Adipose tissue (tissue), 3 donors: Measurements from ENCODE around the gene DACH2. TPM values are rescaled to one million over a fixed set of nuclear protein-coding genes. Genes with fewer than 3 reads are reported as not detected.

Source experiments
- H3K27ac ChIP-seq: one replicate; pipeline ENCODE4 v1.5.1; 2013; ENCODE audit warnings: low read depth, low read length
- WGBS, 3 donors: extraction: QIAGEN DNeasy Blood & Tissue Kit; methylation state at CpG; one replicate each; pipeline ENCODE4 v1.1.7; 2013; 5-methylcytosine and 5-hydroxymethylcytosine counted together
- polyA plus RNA-seq, 3 donors: library from polyadenylated mRNA; stranded (reverse); fragments of 200-250 nt; gene quantifications; one replicate each; pipeline ENCODE4 v1.2.3, GENCODE V29; 2013
- donor health status: healthy with polysubstance abuse.
- donor health status: Bipolar disorder and iron deficiency.
- donor health status: healthy.

Gene DACH2
- polyA plus RNA-seq, 3 donors = 0.17 TPM; not detected in 2

- 68 to 84% (median 68%) methylated on average over 6 of the region's 6 CpGs for WGBS, 3 donors
- H3K27ac ChIP-seq = no peak overlapping the region
Observed at GRCh38 chrX:86237482-86237881, 89.2 kb downstream of the DACH2 start.

DNA sequence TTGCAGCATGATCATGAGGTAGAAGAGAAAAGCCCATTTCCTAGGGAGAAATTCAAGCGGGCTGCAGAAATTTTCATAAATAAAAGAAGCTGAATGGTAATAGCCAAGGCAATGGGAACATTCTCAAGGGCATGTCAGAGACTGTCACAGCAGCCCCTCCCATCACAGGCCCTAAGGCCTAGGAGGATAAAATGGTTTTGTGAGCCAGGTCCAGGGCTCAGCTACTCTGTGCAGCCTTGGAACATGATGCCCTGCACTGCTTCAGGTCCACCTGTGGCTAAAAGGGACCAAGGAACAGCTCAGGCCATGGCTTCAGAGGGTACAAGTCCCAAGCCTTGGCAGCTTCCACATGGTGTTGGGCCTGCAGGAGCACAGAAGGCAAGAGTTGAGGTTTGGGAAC lies 93.3 kb downstream of the DACH2 start:
- WGBS, 3 donors = 91 to 100% (median 96%) methylated on average over 1 of the region's 1 CpG
- H3K27ac ChIP-seq = no peak overlapping the region

- H3K27ac ChIP-seq = no peak overlapping the region
Observed at GRCh38 chrX:86263526-86263925, 115.3 kb downstream of the DACH2 start.

DNA sequence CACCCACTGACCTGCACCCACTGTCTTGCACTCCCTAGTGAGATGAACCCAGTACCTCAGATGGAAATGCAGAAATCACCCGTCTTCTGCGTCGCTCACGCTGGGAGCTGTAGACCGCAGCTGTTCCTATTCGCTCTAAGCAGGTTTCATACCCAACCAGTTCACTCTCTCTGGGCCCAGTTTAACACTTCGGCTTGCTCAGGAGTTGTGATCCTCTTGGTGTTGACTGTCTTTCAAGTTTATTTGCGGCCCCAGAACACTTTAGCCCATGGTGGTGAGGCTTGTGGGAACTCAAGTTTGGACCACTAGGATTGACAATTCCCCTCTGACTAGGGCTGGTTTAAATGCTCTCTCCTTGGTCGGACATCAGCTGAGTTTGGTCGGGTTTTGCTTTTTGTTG lies 147.0 kb downstream of the DACH2 start:
- 69 to 89% (median 87%) methylated on average over 10 of the region's 10 CpGs for WGBS, 3 donors
- H3K27ac ChIP-seq = no peak overlapping the region

- H3K27ac ChIP-seq = no peak overlapping the region
- 78 to 83% (median 82%) methylated on average over 3 of the region's 3 CpGs for WGBS, 3 donors
Observed at GRCh38 chrX:86322913-86323312, 174.7 kb downstream of the DACH2 start.

GRCh38 chrX:86329174-86329573 lies 180.9 kb downstream of the DACH2 start:
- H3K27ac ChIP-seq = no peak overlapping the region
- 38 to 87% (median 62%) methylated on average over 1 of the region's 1 CpG for WGBS, 3 donors

DNA sequence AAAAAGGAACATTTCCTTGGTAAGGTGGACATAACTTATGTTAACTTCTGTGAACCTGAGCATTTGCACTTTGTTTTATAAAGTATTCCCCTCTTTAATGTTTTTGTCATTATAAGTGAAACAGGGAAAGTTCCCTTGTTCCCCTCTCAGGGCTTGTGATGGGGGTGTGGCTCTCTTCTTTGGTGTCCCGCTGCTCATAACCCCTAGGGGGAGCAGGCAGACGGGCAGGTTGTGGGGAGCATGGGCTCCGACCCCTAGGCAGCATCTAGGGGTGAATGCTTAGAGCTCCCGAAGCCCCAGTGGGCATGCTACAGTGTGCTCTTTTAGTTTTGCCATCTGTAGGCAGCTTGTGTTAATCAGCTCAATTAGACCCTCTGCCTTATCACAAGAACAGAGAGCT lies 200.4 kb downstream of the DACH2 start:
- 40 to 64% (median 47%) methylated on average over 4 of the region's 4 CpGs for WGBS, 3 donors
- H3K27ac ChIP-seq = no peak overlapping the region

DNA sequence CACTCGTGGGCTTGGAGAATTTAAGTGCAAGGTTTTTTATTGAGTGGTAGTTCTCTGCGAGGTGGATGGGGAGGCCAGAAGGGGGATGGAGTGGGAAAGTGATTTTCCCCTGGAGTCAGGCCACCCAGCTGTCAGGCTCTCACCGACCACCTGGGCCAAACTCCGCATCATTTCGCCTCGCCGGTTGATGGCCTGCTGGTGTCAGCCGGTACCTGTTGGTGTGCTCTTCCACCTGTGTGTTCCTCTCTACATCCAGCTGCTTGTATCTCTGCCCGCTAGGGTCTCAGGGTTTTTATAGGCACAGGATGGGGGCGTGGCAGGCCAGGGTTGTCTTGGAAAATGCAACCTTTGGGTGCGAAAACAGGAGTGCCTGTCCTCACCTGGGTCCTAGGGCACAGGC lies 200.9 kb downstream of the DACH2 start:
- 72 to 88% (median 79%) methylated on average over 11 of the region's 11 CpGs for WGBS, 3 donors

GRCh38 chrX:86369847-86370630 lies 221.8 kb downstream of the DACH2 start:
- H3K27ac ChIP-seq = no peak overlapping the region
- 14 to 33% (median 27%) methylated on average over 3 of the region's 3 CpGs for WGBS, 3 donors

More for the DNA sequence above, 200.9 kb downstream of the DACH2 start:
- no peak overlapping the region for H3K27ac ChIP-seq

GRCh38 chrX:86370927-86371326 lies 222.7 kb downstream of the DACH2 start:
- H3K27ac ChIP-seq = no peak overlapping the region
- 47 to 77% (median 69%) methylated on average over 1 of the region's 1 CpG for WGBS, 3 donors

DNA sequence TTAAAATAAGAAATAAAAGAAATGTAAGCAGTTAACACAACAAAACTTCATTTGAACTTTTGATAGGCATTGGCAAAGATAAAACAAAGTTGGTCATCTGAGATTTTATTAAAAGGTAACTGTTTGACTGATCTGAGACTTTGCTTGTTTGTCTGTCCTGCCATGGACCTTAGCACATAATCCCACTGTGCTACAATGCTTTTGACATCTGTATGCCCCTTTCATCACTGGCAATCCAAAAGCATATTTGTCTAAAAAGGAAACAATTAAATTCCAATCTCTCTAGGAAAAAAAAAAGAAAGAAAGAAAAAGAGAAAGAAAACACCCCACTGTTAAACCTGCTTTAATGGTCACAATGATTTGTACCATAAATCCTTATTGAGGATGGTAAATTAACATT lies 231.0 kb downstream of the DACH2 start:
- no peak overlapping the region for H3K27ac ChIP-seq

- H3K27ac ChIP-seq = no peak overlapping the region
- 31 to 50% (median 35%) methylated on average over 3 of the region's 3 CpGs for WGBS, 3 donors
Observed at GRCh38 chrX:86383681-86384540, 235.7 kb downstream of the DACH2 start.

GRCh38 chrX:86407371-86407770 lies 259.1 kb downstream of the DACH2 start:
- WGBS, 3 donors = 41 to 84% (median 60%) methylated on average over 4 of the region's 4 CpGs

DNA sequence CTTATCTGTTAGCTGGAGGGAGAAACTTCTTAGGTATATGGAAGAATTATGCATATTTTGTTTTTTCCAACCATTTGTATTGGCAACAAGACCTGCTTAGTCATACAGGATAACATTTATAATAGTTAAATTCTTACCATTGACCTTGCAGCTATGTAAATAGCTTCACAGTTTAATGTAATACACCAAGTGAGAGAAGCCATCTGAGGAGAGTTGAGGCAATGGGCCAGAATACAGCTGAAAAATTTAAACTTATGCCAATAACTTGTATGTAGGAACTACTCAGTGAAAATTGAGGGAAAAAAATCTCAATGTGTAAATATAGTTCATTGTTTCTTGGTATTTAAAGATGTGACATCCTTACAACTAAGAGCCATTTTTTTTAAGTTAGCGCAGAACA lies 273.5 kb downstream of the DACH2 start:
- WGBS, 3 donors = 63 to 71% (median 71%) methylated on average over 1 of the region's 1 CpG
- H3K27ac ChIP-seq = no peak overlapping the region

More at GRCh38 chrX:86407371-86407770, 259.1 kb downstream of the DACH2 start:
- no peak overlapping the region for H3K27ac ChIP-seq

DNA sequence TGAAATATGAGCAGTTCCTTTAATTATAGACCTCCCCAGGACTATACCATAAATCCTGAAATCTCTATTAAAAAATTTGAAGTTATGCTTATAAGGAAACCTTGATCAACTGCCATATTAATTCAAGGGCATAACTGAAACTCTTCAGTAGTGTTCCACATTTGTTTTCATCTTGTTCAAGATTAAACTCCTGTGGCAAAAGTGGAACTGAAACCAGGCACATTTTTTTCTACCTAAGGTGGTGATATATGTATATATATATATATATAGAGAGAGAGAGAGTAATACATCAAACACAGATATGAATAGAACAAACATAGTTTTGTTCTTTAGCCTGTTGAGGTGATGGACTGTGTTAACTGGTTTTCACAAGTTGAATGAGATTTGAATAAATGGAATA lies 287.9 kb downstream of the DACH2 start:
- H3K27ac ChIP-seq = no peak overlapping the region

GRCh38 chrX:86455495-86455894 lies 307.2 kb downstream of the DACH2 start:
- 48 to 65% (median 65%) methylated on average over 5 of the region's 5 CpGs for WGBS, 3 donors
- no peak overlapping the region for H3K27ac ChIP-seq

GRCh38 chrX:86460760-86461159 lies 312.5 kb downstream of the DACH2 start:
- WGBS, 3 donors = 42 to 65% (median 52%) methylated on average over 3 of the region's 3 CpGs
- H3K27ac ChIP-seq = no peak overlapping the region

DNA sequence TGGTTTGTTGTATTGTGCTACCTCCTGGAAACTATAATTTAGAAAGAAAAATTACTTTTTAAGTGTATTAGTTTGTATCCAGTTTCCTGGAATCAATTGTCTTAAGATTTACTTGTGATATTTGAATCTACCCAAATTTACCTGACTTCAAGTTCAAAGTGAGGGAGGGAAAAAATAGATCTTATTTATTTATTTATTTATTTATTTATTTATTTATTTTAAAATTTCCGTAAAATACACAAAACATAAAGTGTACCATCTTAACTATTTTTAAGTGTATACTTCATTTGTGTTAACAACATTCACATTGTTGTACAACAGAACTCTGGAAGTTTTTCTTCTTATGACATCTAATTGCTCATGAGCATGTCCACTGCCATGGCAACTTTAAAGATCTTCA lies 356.0 kb downstream of the DACH2 start:
- no peak overlapping the region for H3K27ac ChIP-seq
- WGBS, 3 donors = 71 to 89% (median 78%) methylated on average over 1 of the region's 1 CpG

- no peak overlapping the region for H3K27ac ChIP-seq
- 5 to 40% (median 34%) methylated on average over 2 of the region's 2 CpGs for WGBS, 3 donors
Observed at GRCh38 chrX:86507331-86507730, 359.1 kb downstream of the DACH2 start.

DNA sequence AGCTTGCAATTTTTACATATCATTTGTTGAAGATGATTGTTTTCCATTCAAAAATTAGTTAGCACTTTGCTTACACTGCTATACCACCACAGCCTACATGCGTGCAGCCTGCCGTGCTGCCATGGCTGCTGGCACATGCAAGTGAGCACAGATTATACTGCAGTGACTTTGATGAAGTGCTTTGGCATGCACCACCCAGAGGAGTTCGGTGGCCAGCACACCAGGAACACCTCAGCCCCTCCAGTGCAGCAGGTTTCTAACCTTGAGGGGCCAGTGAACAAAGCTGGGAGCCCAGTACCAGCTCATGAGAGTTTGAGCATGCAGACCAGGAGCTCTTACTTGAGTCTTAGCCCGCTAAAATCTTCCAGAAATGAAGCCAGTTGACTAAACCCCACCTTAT lies 431.5 kb downstream of the DACH2 start:
- no peak overlapping the region for H3K27ac ChIP-seq
- 60 to 75% (median 72%) methylated on average over 4 of the region's 4 CpGs for WGBS, 3 donors
